Mesendoderm (in vitro differentiated cells): ENCODE data around the gene MFNG.

ENCODE experiments used
- DNase-seq: peaks from one replicate; pipeline ENCODE4 v3.0.0; 2013
- H2AK5ac ChIP-seq: 2 replicates; pipeline ENCODE4 v1.6.1; 2013; ENCODE audit warnings: low read length, inconsistent platforms
- H2BK120ac ChIP-seq: 2 replicates; pipeline ENCODE4 v1.6.1; 2013; ENCODE audit warnings: low read depth, mild to moderate bottlenecking, low read length, moderate library complexity, mixed read lengths
- H2BK15ac ChIP-seq: replicated peaks from 2 replicates; pipeline ENCODE4 v1.6.1; 2013; ENCODE audit warnings: low read depth, mild to moderate bottlenecking, moderate library complexity
- H2BK5ac ChIP-seq: 2 replicates; pipeline ENCODE4 v1.6.1; 2013; ENCODE audit warnings: low read length, inconsistent platforms
- H3K18ac ChIP-seq: 2 replicates; pipeline ENCODE4 v1.6.1; 2013; ENCODE audit warnings: mild to moderate bottlenecking, low read length, mixed read lengths
- H3K23ac ChIP-seq: one replicate; pipeline ENCODE4 v1.6.1; 2013; ENCODE audit warnings: low read length
- H3K27ac ChIP-seq: 2 replicates; pipeline ENCODE4 v1.5.1; 2013; ENCODE audit warnings: low read depth, mild to moderate bottlenecking, inconsistent platforms, low read length, moderate library complexity
- H3K27me3 ChIP-seq: 2 replicates; pipeline ENCODE4 v1.6.1; 2013; ENCODE audit warnings: low read length, control low read depth, mild to moderate bottlenecking, inconsistent platforms; ENCODE audit not compliant: insufficient read depth, poor library complexity
- H3K36me3 ChIP-seq: 2 replicates; pipeline ENCODE4 v1.6.1; 2013; ENCODE audit warnings: low read length, inconsistent platforms; ENCODE audit not compliant: control insufficient read depth, insufficient read depth
- H3K4ac ChIP-seq: one replicate; pipeline ENCODE4 v1.6.1; 2013; ENCODE audit warnings: low read depth, mild to moderate bottlenecking, low read length, moderate library complexity
- H3K4me1 ChIP-seq: 2 replicates; pipeline ENCODE4 v1.6.1; 2013; ENCODE audit warnings: low read depth, low read length, inconsistent platforms; ENCODE audit not compliant: control insufficient read depth
- H3K4me2 ChIP-seq: 2 replicates; pipeline ENCODE4 v1.6.1; 2013; ENCODE audit warnings: low read length
- H3K4me3 ChIP-seq: 2 replicates; pipeline ENCODE4 v1.5.1; 2013; ENCODE audit warnings: mild to moderate bottlenecking, low read length
- H3K56ac ChIP-seq: one replicate; pipeline ENCODE4 v1.6.1; 2013; ENCODE audit warnings: low read length
- H3K79me1 ChIP-seq: 2 replicates; pipeline ENCODE4 v1.6.1; 2013; ENCODE audit warnings: low read length, inconsistent platforms
- H3K79me2 ChIP-seq: 2 replicates; pipeline ENCODE4 v1.6.1; 2013; ENCODE audit warnings: mild to moderate bottlenecking, low read length; ENCODE audit not compliant: control insufficient read depth, insufficient read depth
- H3K9ac ChIP-seq: 2 replicates; pipeline ENCODE4 v1.6.1; 2013; ENCODE audit warnings: low read length, inconsistent platforms
- H4K5ac ChIP-seq: one replicate; pipeline ENCODE4 v1.6.1; 2013; ENCODE audit warnings: low read length
- H4K8ac ChIP-seq: one replicate; pipeline ENCODE4 v1.6.1; 2013; ENCODE audit warnings: low read depth, mild to moderate bottlenecking, control low read depth, low read length, moderate library complexity
- WGBS: extraction: QIAGEN DNeasy Blood & Tissue Kit; methylation state at CpG from one replicate; pipeline ENCODE4 v1.1.7; 2013; ENCODE audit warnings: low lambda C conversion rate, missing lambda C conversion rate; ENCODE audit not compliant: insufficient coverage; ENCODE audit errors: extremely low coverage; 5-methylcytosine and 5-hydroxymethylcytosine counted together

Gene MFNG

DNA sequence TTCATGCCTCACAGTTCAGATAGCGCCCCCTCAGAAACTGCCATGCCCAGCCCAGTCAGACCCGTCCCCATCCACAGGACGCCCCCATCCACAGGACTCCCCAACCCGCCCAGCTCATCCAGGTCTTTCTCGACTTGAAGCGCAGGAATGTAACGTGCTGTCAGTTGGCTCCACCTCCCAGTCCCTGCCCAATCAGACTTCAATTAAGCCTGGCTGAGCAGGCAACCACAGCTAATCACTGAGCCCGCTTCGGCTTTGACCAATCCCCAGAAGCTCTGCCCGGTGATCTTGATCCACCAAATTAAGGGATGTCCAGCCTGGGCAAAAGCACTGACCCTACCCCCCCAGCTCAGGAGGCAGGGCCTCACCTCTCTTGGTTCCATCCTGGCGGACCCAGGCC, 10.5 kb upstream of the MFNG start:
- no peak overlapping the region for H2BK15ac ChIP-seq
- no peaks in the 10 kb centered on the region for H3K27me3 ChIP-seq
- no peaks in the 10 kb centered on the region for H3K36me3 ChIP-seq
- H3K79me1 ChIP-seq: no peaks in the 10 kb centered on the region
- H2BK120ac ChIP-seq: no peak overlapping the region
- H3K23ac ChIP-seq: no peak overlapping the region
- no peak overlapping the region for H3K18ac ChIP-seq
- H3K27ac ChIP-seq: no peak overlapping the region
- H3K4me1 ChIP-seq: peaks cover 6% of the 10 kb centered on the region
- no peak overlapping the region for H3K9ac ChIP-seq
- H4K8ac ChIP-seq: no peak overlapping the region
- H3K79me2 ChIP-seq: no peaks in the 10 kb centered on the region
- H3K4me2 ChIP-seq: no peak overlapping the region
- H3K56ac ChIP-seq: no peak overlapping the region
- no peak overlapping the region for H3K4me3 ChIP-seq
- H3K4ac ChIP-seq: no peak overlapping the region
- H2BK5ac ChIP-seq: no peak overlapping the region
- DNase-seq: peak; percentile 61
- WGBS: no CpG with 5 or more reads among the region's 11 CpGs
- no peak overlapping the region for H4K5ac ChIP-seq
- no peak overlapping the region for H2AK5ac ChIP-seq

DNA sequence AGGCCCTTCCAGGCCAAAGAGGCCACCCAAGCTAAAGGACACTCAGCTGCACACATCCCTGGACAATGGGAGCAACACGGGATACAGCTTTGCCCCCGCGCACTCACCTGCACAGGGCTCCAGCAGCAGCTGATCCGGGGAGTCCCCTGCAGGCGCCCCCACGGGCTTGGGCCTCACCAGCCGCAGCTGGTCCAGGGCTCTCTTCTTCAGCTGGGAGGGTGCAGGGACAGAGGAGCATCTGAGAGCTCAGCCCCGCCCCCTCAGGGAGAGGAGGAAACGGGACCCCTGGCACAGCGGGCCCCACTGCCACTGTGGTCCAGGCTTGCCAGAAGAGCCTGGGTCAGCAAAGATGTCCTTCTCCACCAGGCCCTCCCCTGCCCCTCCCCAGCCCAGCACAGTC, 7.8 kb upstream of the MFNG start:
- Histone ChIP-seq H3K27me3 (no peaks in the 10 kb centered on the region), H2BK120ac (no peak overlapping the region), H3K18ac (no peak overlapping the region), H3K4ac (no peak overlapping the region), H2BK15ac (no peak overlapping the region), H3K4me3 (no peak overlapping the region), H3K79me1 (no peaks in the 10 kb centered on the region), H3K56ac (no peak overlapping the region), H3K23ac (no peak overlapping the region), H3K4me2 (no peak overlapping the region), H3K36me3 (no peaks in the 10 kb centered on the region), H2BK5ac (no peak overlapping the region), H3K27ac (no peak overlapping the region), H4K8ac (no peak overlapping the region), H3K9ac (no peak overlapping the region), H3K79me2 (no peaks in the 10 kb centered on the region), H4K5ac (no peak overlapping the region), H3K4me1 (no peaks in the 10 kb centered on the region), H2AK5ac (no peak overlapping the region)
- DNase-seq: no peak
- WGBS: no CpG with 5 or more reads among the region's 10 CpGs

DNA sequence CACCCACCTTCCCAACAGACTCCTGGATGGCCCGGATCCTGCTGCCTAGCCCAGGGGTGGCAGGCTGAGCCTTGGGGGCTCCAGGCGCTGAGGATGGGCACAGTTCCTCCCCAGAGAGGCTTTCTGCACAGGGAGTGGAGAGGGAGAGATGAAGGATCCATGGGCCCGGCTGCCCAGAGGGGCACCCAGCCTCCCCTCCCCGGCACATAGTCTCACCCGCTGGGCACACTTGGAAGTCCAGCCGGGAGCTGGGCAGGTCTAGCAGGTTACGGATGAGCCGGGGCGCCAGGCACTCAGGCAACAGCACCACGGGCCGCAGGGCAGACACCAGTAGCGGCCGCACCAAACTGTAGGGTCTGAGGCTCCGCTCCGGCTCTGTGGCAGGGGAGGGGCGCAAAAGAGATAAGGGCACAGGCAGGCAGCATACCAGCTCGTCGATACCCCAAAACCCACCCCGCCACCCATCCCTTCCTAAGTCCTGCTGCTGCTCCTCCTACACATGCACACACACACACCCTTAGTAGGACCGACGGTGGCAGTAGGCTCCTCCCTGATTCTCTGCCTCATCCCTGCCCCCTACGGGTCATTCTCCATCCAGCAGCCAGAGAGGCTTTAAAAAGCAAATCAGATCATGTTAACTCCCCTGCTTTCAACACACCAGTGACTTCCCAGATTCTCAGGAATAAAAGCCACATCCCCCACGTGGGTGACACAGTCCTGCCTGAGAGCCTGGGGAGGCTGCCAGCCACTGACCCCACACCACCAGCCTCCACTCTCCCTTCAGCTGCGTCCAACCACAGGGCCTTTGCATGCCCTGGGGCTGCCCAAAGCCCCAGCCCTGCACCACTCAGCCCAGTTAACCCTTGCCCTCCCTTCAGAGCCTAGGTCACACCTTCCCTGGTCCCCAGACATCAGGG, 6.5 kb upstream of the MFNG start:
- Histone ChIP-seq H3K27ac (no peak overlapping the region), H2BK120ac (no peak overlapping the region), H3K23ac (no peak overlapping the region), H3K27me3 (no peaks in the 10 kb centered on the region), H3K4me3 (no peak overlapping the region), H3K18ac (no peak overlapping the region), H4K5ac (no peak overlapping the region), H3K56ac (no peak overlapping the region), H4K8ac (no peak overlapping the region), H2BK15ac (no peak overlapping the region), H2BK5ac (no peak overlapping the region), H3K4ac (no peak overlapping the region), H3K79me2 (no peaks in the 10 kb centered on the region), H3K9ac (no peak overlapping the region), H2AK5ac (no peak overlapping the region), H3K79me1 (no peaks in the 10 kb centered on the region), H3K4me1 (no peaks in the 10 kb centered on the region), H3K4me2 (no peak overlapping the region), H3K36me3 (no peaks in the 10 kb centered on the region)
- no CpG with 5 or more reads among the region's 24 CpGs for WGBS
- DNase-seq: peak; percentile 85

DNA sequence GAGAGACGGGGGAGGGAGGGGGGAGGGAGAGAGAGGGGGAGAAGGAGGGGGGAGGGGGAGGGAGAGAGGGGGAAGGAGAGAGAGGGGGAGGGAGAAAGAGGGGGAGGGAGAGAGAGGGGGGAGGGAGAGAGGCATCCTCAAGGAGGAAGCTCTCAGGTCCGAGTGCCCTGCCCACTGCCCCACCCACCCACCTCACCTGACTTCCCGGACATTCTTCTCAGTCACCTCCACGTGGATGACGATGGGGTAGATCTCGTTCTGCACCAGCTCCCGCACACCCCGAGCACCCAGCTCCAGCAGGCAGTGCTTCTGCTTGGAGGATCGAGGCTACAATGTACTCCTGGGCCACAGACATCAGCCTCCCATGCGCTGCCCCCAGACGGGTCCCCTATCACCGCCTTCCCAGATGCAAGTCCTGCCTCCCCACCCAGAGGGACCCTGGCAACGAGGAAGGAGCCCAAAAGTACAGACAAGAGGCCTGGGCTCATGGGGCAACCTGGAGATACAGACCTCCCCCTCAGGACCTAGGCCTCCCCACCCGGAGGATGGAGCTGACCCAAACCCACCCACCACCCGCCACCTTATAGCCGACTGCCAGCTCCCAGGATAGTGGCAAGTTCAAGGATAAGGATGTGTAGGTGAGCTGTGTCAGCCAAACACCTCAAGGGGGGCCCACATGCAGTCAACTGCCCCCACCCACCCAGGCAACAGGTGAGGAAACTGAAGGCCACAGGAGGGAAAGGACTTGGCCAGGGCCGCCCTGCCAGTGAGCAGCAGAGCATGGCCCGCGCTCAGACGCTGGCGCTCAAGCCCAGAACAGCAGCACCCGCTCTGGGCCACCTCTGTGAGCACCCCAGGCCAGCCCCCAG, 5.6 kb upstream of the MFNG start:
- Histone ChIP-seq H3K4me1 (no peaks in the 10 kb centered on the region), H4K5ac (no peak overlapping the region), H3K4ac (no peak overlapping the region), H3K27ac (no peak overlapping the region), H3K27me3 (no peaks in the 10 kb centered on the region), H4K8ac (no peak overlapping the region), H2BK5ac (no peak overlapping the region), H3K79me1 (no peaks in the 10 kb centered on the region), H2AK5ac (no peak overlapping the region), H3K23ac (no peak overlapping the region), H3K4me2 (no peak overlapping the region), H3K36me3 (no peaks in the 10 kb centered on the region), H3K56ac (no peak overlapping the region), H2BK120ac (no peak overlapping the region), H3K9ac (no peak overlapping the region), H3K18ac (no peak overlapping the region), H3K79me2 (no peaks in the 10 kb centered on the region), H3K4me3 (no peak overlapping the region), H2BK15ac (no peak overlapping the region)
- no peak for DNase-seq
- no CpG with 5 or more reads among the region's 22 CpGs for WGBS

DNA sequence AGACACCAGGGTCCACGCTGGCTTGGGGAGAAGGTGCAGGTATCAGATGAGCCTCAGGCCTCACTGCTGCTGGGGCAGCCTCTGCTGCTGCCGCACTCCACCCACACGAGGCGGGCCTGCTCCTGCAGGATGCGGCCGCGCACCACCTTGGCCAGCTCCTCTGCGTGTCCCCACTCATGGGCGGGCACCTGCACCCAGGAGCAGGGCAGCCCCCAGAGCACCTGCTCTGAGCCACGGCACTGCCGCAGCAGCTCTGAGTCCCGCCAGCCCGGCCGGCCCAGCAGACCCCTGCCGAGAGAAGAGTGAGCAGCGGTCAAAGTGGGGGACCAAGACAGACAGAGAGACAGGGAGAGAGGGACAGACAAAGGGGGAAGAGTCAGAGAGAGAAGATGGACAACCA, 4.9 kb upstream of the MFNG start:
- Histone ChIP-seq H3K36me3 (no peaks in the 10 kb centered on the region), H4K5ac (no peak overlapping the region), H3K9ac (no peak overlapping the region), H3K79me1 (no peaks in the 10 kb centered on the region), H3K27ac (no peak overlapping the region), H3K56ac (no peak overlapping the region), H3K18ac (no peak overlapping the region), H3K79me2 (no peaks in the 10 kb centered on the region), H2BK15ac (no peak overlapping the region), H2BK120ac (no peak overlapping the region), H3K23ac (no peak overlapping the region), H3K4me1 (peaks cover 2% of the 10 kb centered on the region), H4K8ac (no peak overlapping the region), H3K4me2 (no peak overlapping the region), H2BK5ac (no peak overlapping the region), H3K4me3 (no peak overlapping the region), H3K27me3 (no peaks in the 10 kb centered on the region), H3K4ac (no peak overlapping the region), H2AK5ac (no peak overlapping the region)
- no peak for DNase-seq
- WGBS: no CpG with 5 or more reads among the region's 16 CpGs
